Breast epithelium (tissue), 3 donors: ENCODE results near the gene SLCO1A2.

Experiments used
- CTCF ChIP-seq, 3 donors: fragments of 450-650 bp; IDR thresholded peaks; one replicate each; pipeline ENCODE4 v1.5.1; 2016 to 2017; ENCODE audit warnings: antibody characterized with exemption in 3 of 3, mild to moderate bottlenecking in 3 of 3, moderate library complexity in 3 of 3
- POLR2A ChIP-seq: fragments of 450-650 bp; IDR thresholded peaks from one replicate; pipeline ENCODE4 v1.6.1; 2016; ENCODE audit warnings: antibody characterized with exemption, mild to moderate bottlenecking, moderate library complexity
- POLR2AphosphoS5 ChIP-seq, 3 donors: sonication (generic); formaldehyde crosslinking; IDR thresholded peaks; one replicate each; pipeline ENCODE4 v1.6.1; 2017; ENCODE audit warnings: antibody characterized with exemption in 3 of 3

DNA sequence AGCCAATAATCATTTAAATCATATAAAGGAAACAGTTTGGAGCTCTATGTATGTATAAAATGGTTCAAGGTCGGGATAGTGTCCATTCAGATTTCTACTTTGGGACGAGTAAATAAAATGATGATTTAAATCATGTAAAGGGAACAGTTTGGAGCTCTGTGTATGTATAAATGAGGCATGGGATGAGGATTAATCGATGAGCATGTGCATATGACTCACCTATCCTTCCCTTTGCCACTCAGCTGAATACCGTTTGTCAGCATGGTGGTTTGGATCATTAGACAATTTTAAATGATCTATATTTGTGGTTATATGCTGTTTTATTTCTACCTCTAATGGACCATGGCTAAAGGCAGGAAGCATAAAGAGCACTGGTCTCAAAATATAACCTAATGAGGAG, 7.1 kb upstream of the SLCO1A2 start:
- TF ChIP-seq CTCF (IDR thresholded peaks at IDR 0.05) (no peak), POLR2A (no peak), POLR2AphosphoS5 (IDR thresholded peaks at IDR 0.05) (no peak)
